Measurements from ENCODE around the gene FNIP1. TPM values are rescaled to one million over a fixed set of nuclear protein-coding genes. Genes with fewer than 3 reads are reported as not detected.

FNIP1 gene
- total and polyA plus RNA-seq, 2 of the 13 experiments (the other 11 are each of a cell fraction or from before 2014, with no cell fraction given): 10.9 to 29.3 TPM

GRCh38 chr5:131796793-131797693, at the start of gene FNIP1 (continued):
- peak; percentile 62; the same call in 1 of the 2 replicates for TF ChIP-seq SIN3A (IDR thresholded peaks at IDR 0.05; ENCODE audit: borderline replicate concordance, low read depth, low read length)
- peak; percentile 70 for TF ChIP-seq ZNF547 (CRISPR knock-in tag; IDR thresholded peaks at IDR 0.05)
- peak; percentile 72 for TF ChIP-seq MXD3 (CRISPR knock-in tag; IDR thresholded peaks at IDR 0.05)
- TF ChIP-seq ZNF414 (CRISPR knock-in tag; IDR thresholded peaks at IDR 0.05): peak; percentile 76; the same call in 1 of the 2 replicates
- no peak for TF ChIP-seq ZNF83 (CRISPR knock-in tag; IDR thresholded peaks at IDR 0.05; ENCODE audit: borderline replicate concordance)
- no peak for TF ChIP-seq TEF (CRISPR knock-in tag; IDR thresholded peaks at IDR 0.05)
- peak; percentile 81 for TF ChIP-seq BRF2 (CRISPR knock-in tag; IDR thresholded peaks at IDR 0.05)
- TF ChIP-seq ZBTB7B (CRISPR knock-in tag; IDR thresholded peaks at IDR 0.05): peak; percentile 95
- TF ChIP-seq FOXC1 (CRISPR knock-in tag; IDR thresholded peaks at IDR 0.05; ENCODE audit: borderline replicate concordance): peak; percentile 89
- TF ChIP-seq PATZ1 (CRISPR knock-in tag; IDR thresholded peaks at IDR 0.05): peak; percentile 69
- TF ChIP-seq SPEN (CRISPR knock-in tag; IDR thresholded peaks at IDR 0.05; ENCODE audit: low read depth): peak; percentile 83
- TF ChIP-seq HNF1B (CRISPR knock-in tag; IDR thresholded peaks at IDR 0.05): peak; percentile 88
- peak; percentile 9; the same call in 1 of the 2 replicates for TF ChIP-seq ZFP41 (CRISPR knock-in tag; IDR thresholded peaks at IDR 0.05; ENCODE audit: borderline replicate concordance)
- peak; percentile 19 for TF ChIP-seq ZNF883 (CRISPR knock-in tag; IDR thresholded peaks at IDR 0.05; ENCODE audit: not compliant biosample characterization)
- peak; percentile 97 for TF ChIP-seq ZFP82 (CRISPR knock-in tag; IDR thresholded peaks at IDR 0.05; ENCODE audit: borderline replicate concordance)

Data from HepG2 (cell line).